SHP77 (cell line): ENCODE data around the gene KIF16B.
A peak's percentile ranks its signal among the peaks of the same experiment; 100 is the strongest.
"Not testable (repeated sequence)": the region's sequence is repeated elsewhere in the genome, so short reads cannot be mapped to it uniquely, and the experiment has no call there.

Experiments
- DNase-seq, 2 experiments: peaks; one replicate each; lab custom pipeline; 2025; lab: John Stamatoyannopoulos, UW

KIF16B gene, protein sequence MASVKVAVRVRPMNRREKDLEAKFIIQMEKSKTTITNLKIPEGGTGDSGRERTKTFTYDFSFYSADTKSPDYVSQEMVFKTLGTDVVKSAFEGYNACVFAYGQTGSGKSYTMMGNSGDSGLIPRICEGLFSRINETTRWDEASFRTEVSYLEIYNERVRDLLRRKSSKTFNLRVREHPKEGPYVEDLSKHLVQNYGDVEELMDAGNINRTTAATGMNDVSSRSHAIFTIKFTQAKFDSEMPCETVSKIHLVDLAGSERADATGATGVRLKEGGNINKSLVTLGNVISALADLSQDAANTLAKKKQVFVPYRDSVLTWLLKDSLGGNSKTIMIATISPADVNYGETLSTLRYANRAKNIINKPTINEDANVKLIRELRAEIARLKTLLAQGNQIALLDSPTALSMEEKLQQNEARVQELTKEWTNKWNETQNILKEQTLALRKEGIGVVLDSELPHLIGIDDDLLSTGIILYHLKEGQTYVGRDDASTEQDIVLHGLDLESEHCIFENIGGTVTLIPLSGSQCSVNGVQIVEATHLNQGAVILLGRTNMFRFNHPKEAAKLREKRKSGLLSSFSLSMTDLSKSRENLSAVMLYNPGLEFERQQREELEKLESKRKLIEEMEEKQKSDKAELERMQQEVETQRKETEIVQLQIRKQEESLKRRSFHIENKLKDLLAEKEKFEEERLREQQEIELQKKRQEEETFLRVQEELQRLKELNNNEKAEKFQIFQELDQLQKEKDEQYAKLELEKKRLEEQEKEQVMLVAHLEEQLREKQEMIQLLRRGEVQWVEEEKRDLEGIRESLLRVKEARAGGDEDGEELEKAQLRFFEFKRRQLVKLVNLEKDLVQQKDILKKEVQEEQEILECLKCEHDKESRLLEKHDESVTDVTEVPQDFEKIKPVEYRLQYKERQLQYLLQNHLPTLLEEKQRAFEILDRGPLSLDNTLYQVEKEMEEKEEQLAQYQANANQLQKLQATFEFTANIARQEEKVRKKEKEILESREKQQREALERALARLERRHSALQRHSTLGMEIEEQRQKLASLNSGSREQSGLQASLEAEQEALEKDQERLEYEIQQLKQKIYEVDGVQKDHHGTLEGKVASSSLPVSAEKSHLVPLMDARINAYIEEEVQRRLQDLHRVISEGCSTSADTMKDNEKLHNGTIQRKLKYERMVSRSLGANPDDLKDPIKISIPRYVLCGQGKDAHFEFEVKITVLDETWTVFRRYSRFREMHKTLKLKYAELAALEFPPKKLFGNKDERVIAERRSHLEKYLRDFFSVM (N-terminal part only)

DNA sequence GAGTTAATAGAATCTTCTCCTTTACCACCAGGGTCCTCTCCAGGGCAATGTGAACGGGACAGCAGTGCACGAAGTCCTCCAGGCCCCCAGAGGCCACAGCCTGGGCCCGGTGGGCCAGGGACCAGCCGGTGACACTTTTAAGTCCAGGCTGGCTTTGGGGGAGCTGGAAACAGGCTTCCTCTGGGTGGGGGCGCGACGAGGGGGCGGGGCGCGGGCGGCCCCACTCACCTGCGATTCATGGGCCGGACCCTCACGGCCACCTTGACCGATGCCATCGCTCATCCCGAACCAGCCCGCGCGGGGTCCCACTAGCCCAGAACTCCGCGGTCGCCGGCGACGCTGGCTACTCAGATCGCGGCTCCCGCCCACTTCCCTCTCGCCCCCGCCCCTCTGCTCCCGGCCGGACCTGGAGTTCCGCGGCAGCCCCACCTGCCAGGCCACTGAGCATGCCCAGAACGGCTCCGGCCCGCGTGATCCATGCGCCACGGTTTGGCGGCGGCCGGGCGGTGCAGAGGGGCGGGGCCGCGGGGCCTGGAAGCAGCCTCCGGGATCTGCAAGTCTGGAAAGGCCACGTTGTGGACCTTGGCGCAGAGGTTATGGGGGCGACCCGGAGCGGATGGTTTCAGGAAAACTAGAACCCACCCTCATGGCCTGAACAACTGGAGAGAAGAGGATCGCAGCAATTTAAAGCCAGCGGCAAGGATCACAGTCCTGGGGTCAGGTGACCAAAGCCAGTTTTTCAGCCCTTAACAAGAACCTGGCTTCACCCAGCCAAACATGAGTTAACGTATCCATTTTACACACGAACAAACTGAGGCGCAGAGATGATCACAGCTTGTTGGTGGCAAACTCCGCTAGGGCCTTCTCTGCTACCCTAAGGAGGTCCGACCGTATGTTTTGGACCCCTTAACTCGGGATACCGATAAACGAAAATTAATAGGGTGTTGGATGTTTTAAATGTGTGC is at the start of gene KIF16B:
TSS of gene KIF16B (minus strand) at position 448 of the 965 bp plus-strand sequence. CDS start at position 275, 173 bp downstream.
- peak; percentile 91 to 95 for DNase-seq

DNA sequence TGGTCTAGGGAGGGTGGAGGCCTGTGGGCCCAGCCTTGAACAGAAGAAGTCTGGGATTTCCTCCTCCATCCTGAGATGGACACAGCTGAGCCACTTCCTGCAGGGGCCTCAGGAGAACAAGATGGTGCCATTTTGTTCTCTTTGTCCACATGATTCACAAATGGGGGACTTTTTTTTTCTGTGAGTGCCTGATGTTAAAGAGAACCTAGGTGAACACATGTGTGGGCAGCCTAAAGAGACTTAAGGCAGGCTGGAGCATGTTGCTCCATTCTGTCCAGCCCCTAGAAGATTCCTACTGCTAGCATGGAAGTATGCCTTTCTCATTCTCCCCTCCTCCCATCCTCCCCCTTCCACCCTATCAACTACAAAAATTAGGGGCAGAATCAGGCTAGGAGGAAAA is 49.3 kb upstream of the KIF16B start:
- no peak for DNase-seq

DNA sequence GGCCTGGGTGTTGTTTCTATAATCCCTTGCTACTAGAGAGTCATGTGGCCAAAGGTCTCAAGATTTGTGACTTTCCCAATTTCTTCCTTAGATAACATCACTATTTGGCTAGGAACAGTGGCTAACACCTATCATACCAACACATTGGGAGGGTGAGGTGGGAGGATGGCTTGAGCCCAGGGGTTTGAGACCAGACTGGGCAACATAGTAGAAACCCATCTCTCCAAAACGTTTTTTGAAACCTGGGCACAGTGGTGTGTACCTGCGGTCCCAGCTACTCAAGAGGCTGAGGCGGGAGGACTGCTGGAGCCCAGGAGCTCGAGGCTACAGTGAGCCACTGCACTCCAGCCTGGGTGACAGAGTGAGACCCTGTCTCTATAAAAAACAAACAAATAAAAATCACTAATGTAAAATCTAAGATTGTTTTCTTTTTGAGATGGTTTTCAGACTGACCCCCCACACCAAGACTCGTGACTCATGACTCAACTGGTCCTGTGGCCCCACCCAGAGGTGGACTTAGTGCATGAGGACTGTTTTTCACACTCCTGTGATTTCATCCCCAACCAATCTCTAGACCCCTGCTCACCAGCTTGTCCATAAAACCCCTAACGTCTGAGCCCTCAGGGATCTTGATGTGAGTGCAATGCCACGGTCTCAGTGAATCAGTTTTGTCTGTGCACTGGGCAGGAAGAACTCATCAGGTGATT is 48.3 kb upstream of the KIF16B start:
- DNase-seq = no peak

DNA sequence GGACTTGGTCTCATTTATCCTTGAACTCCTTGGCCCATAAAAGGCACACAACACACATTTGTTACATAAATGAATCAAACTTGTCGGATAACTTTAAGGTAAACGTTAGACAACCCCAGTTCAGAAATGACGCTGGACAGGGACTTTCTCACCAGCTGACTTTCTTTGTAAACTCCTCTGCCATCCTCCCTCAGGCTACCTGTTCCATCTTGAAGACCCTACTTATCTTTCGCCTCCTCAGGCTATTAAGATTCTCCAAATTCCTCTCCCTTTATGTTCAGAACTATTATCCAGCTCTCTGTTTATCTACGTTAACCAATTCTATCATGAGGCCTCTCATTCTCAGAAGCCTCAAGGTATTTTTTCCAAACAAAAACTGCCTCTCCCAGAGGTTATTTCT is 47.7 kb upstream of the KIF16B start:
- no peak for DNase-seq

DNA sequence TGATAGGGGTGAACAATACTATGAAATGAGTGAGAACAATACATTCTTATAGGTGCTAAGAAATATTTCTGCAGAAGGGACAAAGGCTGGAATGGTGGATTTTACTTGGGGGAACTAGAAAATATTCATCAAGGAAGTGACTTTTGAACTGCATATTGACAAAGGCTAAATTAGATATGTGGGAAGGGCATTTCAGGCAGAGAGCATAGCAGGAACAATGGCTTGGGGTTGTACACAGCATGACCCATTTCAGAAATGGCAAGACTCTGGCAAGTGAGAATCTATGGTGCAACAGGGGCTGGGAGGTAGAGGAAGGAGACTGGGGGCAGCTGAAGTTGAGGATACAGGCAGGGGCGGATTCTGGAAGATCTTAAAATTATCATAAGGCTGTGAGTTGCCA is 46.7 kb upstream of the KIF16B start:
- DNase-seq = no peak

DNA sequence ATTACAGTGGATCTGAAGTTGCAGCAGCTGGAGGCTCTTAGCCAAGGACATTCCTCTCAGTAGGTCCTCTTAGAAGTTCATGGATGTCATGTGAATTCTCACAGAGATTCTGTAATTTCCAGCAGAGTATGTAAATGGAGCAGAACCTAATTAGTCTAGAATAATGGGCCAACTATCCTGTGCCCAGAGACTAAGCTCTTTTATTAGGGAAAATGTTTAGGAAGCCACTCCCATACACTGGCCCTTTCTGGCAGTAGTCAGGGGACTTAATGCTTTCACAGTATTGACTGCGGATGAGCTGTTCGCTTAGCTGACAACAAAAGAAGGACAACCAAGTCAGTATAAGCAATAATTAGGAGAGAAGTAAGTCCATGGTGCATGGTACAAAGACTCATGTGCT is 43.8 kb upstream of the KIF16B start:
- DNase-seq = no peak

DNA sequence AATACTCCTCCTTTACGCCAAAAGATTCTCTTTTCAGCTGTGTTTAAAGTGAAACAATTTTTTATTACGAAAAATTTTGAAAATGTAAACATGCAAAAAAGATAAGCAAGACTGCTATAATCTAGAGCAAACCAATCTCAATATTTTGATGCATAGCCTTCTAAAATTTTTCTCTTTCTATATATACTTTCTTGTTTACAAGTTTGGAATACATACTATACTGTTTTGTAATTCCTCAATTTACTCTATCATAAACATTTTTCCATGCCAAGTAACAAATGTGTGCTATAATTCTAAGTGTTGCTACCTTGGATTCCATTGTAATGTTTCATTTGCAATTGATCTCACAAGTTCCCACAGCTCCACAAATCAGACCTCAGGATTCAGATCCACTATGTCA is 43.1 kb upstream of the KIF16B start:
- DNase-seq = no peak

DNA sequence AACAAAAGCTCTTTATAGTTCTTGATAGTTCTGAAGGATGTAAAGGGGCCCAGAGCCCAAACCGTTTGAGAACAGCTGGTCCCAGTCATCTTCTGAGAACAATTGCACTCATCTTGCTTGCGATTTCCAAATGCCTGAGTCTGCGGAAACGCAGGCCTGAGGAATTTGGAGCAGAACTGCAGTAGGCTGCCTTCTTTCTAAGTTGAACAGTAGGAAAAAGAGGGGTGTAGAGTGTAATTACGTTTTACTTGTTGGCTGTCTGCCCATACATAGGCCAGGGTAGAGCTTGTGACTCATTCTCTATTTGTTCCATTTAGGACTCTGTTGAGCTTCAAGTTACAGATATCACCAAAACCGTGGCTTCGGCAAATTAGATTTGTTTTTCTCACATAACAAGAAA is 42.0 kb upstream of the KIF16B start:
- no peak for DNase-seq

DNA sequence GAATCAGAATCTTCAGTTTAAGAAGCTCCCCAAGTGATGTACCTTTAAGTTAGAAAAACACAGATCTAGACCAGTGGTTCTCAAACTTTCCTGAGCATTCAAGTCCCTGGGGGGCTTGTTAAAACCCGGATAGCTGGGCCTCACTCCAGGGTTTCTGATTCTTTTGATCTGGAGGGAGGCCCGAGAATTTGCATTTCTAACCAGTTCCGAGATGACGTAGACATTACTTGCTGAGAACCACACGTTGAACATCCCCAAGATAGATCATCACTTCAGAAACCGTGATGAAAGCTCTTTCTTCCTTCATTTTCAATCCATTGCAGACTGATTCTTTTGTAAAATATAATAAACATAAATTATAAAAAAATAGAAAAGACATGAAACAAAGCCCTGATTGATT is 40.7 kb upstream of the KIF16B start:
- DNase-seq = no peak

DNA sequence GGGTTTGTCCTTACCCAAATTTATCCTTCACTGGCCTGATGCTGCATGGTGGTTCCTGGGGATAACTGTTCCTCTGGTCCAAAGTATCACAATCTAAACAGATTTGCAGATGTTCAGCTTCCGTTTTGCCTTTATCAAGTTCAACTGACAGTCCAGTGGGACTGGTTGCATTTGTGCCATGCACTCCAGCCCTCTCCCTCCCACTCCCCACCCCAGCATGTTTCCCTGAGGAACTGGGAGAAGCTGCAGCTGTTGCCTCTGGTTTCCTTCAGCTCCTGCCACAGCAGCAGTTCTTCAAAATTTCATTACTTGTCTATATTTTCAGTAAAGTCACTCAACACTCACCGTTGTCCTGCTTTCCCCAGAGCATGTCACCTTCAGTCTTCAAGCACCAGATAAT is 39.5 kb upstream of the KIF16B start:
- DNase-seq = no peak

DNA sequence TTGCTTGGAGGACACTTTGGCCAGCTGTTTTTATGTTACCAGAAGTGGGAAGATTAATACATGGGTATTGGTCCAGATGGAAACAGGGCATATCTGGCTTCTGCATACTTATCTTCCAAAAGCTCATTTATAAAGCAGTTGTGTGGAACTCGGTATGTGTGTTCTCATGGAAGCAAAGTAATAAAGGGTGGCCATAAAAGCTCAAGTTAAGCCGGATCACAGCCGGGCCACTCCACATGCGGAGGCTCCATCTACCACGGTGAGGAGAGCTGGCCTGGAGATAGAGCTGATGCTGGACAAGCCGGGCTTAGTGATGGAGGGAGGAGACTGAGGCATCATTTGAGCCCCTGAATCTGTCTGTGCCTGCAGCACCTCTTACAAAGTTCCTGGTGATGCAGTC is 38.6 kb upstream of the KIF16B start:
- DNase-seq = no peak

DNA sequence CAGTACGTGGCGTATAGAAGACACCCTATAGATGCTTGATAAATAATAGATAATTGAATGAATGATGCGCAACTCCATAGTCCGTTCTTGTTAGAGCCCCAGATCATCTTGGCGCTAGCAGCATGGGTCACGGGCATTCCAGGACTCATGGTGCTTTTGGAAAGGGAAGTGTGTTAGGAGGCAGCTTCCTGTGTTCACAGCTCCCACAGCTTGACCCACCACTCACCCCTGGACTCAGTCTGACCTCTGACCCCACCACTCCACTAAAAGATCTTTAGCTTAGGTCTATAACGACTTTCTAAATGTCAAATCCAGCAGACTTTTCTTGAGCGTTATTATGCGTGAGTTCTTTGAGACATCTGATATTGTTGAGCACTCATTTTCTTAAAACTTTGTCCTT is 35.8 kb upstream of the KIF16B start:
- no peak for DNase-seq

DNA sequence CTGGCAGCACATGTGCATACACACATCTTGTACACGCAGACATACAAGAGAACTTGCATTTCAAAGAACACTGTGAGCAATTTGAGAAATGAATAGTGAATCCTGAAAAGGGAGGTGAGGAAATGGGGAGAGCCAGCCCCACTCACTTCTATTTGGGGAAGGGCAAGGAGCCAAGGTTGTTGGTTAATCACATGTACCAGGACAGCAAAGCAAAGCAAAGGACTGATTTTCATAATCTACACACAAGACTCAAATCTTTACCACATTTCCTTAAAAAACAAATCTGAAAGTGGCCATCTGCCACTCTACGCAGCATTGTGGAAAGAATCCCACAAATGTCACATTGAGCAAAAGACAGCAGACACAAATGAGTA is 35.0 kb upstream of the KIF16B start:
- DNase-seq = no peak

DNA sequence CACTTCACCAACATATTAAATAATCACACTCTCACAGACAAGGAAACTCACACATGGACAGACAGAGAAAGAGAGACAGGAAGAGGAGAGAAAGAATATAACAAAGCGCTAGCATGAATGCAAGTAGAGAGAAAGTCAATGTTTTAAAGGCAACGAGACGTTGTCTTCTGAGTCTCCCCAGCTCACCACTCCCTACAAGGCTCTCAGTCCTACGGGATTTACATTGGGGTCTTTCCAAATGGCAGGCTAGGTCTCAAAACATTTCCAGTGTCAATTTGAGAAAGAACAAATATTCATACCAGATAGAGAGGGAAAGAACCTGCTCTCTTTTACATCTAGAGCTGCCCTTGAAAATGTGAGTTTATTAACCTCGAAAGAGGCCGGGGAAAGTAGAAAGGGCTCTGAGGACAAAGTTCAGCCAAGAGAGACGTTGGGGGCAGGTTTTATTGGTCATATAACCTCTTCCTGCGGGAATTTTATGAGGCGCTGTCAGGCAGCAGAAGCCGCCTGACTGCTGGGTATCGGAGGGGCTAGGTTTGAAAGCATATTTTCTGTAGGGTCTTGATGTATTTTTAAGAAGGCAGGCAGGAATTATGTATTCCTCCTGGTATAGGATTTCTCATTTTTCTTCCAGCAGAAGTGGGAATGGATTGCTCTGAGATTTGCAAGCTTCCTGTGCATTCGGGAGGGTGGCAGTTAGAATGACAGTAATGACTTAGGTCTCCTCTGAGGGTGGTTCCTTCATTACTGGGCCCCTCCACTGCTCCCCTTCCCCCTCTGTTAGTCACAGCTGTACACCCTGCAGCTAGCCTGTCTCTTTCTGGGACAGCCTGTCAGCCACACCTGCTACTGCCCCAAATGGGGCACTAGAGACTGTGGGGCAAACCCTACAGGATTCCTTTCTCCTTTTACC is 34.4 kb upstream of the KIF16B start:
- no peak for DNase-seq

DNA sequence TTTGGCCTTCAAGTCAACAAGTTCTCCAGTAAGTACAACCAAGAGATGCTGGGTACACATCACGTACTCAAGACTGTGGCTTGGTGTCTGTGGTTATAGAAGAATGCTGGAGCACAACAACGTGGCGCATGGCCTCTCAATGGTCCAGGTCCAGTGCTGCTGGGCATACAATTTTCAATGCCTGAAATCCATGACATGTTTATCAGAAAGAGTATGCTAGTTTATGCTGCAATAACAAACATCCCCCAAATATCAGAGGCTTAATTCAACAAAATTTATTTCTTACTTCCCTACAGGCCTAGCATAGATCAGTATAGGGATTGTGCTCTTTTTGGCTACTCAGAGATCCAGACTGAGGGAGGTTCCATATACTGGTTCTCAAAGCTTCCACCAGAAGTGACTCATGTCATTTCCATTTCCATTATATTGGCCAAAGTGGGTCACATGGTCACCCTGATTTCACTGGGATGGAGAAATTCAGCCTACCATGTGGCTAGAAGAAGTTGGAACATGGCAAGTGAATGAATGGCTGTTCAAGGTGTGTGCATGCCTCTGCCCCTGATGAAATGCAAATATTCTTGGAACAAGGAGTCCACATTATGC is 33.3 kb upstream of the KIF16B start:
- DNase-seq = no peak

DNA sequence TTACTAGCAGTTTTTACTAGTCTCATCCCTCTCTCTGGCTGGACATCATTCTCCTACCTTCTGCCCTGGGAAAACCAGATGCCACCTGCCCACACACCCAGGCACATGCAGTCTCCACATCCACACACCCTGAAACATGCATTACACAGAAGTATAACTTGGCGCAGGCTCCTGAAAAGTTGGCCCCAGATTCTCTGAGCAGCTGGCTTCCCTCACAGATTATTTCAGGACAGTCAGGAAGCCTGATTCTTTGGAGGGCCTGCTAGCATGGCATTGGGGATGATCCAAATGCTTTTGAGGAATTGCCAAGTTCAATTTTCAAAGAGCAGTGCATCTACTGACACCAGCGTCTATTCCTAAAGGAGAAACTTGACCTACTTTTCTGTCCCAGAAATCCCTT is 27.8 kb upstream of the KIF16B start:
- no peak for DNase-seq

DNA sequence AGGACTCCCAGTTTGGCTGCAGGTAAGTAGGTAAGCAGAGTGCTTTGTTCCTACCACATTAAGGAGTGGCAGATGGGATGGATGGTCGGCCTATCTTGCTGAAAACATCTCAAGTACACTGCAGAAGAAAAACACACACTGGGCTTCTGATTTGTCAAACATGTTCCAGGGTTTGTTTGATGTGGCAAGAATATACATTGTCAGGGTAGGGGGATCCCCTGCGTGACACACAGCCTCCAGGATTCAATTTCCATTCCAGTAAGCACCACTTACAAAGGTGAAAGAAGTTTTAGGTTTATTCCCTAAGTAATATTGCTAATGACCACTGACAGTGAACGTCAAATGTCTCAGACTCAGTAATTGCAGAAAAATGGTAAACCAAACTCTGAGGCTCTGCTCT is 26.0 kb upstream of the KIF16B start:
- no peak for DNase-seq

DNA sequence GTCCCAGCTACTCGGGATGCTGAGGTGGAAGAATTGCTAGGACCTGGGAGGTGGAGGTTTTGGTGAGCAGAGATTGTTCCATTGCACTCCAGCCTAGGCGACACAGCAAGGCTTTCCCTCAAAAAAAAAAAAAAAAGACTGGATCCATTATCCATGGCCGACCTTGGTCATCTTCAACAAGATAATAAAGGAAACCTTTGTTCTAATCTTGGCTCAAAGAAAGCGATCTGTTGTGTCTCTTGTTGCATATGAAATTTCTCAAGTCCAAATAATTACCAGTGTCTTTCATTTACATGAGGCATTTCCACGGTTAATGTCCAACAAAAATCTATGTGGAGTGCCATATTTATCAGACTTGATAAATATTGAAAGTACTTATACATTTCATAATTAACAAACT is 23.7 kb upstream of the KIF16B start:
- no peak for DNase-seq

DNA sequence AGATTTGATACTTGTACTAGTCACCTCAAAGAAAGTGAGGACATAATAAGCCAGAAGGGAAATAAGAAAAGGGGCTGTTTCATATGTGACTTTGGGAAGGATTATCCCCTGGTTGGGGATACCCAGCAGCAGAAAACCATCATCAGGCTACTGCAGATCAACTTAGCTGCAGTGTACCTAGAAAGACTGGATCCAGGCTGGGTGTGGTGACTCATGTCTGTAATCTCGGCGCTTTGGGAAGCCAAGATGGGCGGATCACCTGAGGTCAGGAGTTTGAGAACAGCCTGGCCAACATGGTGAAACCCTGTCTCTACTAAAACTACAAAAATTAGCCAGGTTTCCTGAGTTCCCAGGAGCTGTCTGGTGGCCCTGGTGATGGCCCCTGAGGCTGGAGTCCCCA is 23.2 kb upstream of the KIF16B start:
- DNase-seq = not testable (repeated sequence)
